Measurements from ENCODE around the gene TNFRSF12A. TPM values are rescaled to one million over a fixed set of nuclear protein-coding genes. Genes with fewer than 3 reads are reported as not detected.

Gene TNFRSF12A
- total RNA-seq, 1 experiment from 2014 or later = 78.9 TPM

GRCh38 chr16:3023669-3024478 is 3.7 kb downstream of the TNFRSF12A start, which contains the start of the genes HCFC1R1 and THOC6 (continued):
- TF ChIP-seq USF2 (CRISPR knock-in tag; IDR thresholded peaks at IDR 0.05) (peak; percentile 97), AFF4 (CRISPR knock-in tag; IDR thresholded peaks at IDR 0.05; ENCODE audit: borderline replicate concordance) (no peak), PRRX2 (CRISPR knock-in tag; IDR thresholded peaks at IDR 0.05) (peak; percentile 81), NR1H2 (CRISPR knock-in tag; IDR thresholded peaks at IDR 0.05) (no peak), IRF2 (CRISPR knock-in tag; IDR thresholded peaks at IDR 0.05; ENCODE audit: borderline replicate concordance, low read depth) (no peak), SMAD4 (CRISPR knock-in tag; IDR thresholded peaks at IDR 0.05) (no peak), STAT6 (CRISPR knock-in tag; conservative IDR thresholded peaks at IDR 0.05; ENCODE audit: low read depth) (no peak), MYBL2 (CRISPR knock-in tag; IDR thresholded peaks at IDR 0.05) (peak; percentile 47; the same call in 1 of the 2 replicates), E2F5 (CRISPR knock-in tag; IDR thresholded peaks at IDR 0.05) (peak; percentile 44; the same call in 1 of the 2 replicates), GABPB1 (CRISPR knock-in tag; IDR thresholded peaks at IDR 0.05) (peak; percentile 94), MAX (CRISPR knock-in tag; IDR thresholded peaks at IDR 0.05) (peak; percentile 87), FOXP4 (CRISPR knock-in tag; IDR thresholded peaks at IDR 0.05) (0 out of 2 replicates have a peak, but pooled peaks have one; percentile 16), GRHL2 (CRISPR knock-in tag; IDR thresholded peaks at IDR 0.05; ENCODE audit: insufficient replicate concordance, severe bottlenecking) (no peak), FOXK1 (CRISPR knock-in tag; IDR thresholded peaks at IDR 0.05) (peak; percentile 39; the same call in 1 of the 2 replicates), ZNF671 (CRISPR knock-in tag; IDR thresholded peaks at IDR 0.05) (peak; percentile 83; the same call in 1 of the 2 replicates), NFATC4 (CRISPR knock-in tag; IDR thresholded peaks at IDR 0.05) (peak; percentile 85), ETV6 (CRISPR knock-in tag; IDR thresholded peaks at IDR 0.05) (no peak)
